Activated naive CD4-positive, alpha-beta T cell treated with anti-CD3 and anti-CD28 coated beads, Interleukin-2, amount 10 ng/mL, durations not matched to agents 7 days and 5 days (primary cell): ENCODE data around the gene ADAMTS12.
"Not testable (repeated sequence)": the region's sequence is repeated elsewhere in the genome, so short reads cannot be mapped to it uniquely, and the experiment has no call there.

Experiments used
- CTCF ChIA-PET: fragments of 350-600 bp; sonication (Branson Sonifier 250); formaldehyde crosslinking; loops from one replicate; lab custom pipeline; 2021; ENCODE audit warnings: antibody characterized with exemption; lab: Charles Lee
- DNase-seq: peaks from one replicate; pipeline ENCODE4 v3.0.0-alpha.2; 2020
- H3K27ac Mint-ChIP-seq: one replicate; pipeline ENCODE4 v1.8.0; 2021; ENCODE audit warnings: mild to moderate bottlenecking, moderate library complexity, mixed read lengths
- H3K27me3 Mint-ChIP-seq: one replicate; pipeline ENCODE4 v1.8.0; 2021; ENCODE audit warnings: mild to moderate bottlenecking, mixed read lengths
- H3K36me3 Mint-ChIP-seq: one replicate; pipeline ENCODE4 v1.8.0; 2021; ENCODE audit warnings: mixed read lengths
- H3K4me1 Mint-ChIP-seq: one replicate; pipeline ENCODE4 v1.8.0; 2021; ENCODE audit warnings: mixed read lengths
- H3K4me3 Mint-ChIP-seq: one replicate; pipeline ENCODE4 v1.8.0; 2021; ENCODE audit warnings: mild to moderate bottlenecking, moderate library complexity, mixed read lengths
- H3K9me3 Mint-ChIP-seq: one replicate; pipeline ENCODE4 v1.8.0; 2021; ENCODE audit warnings: mixed read lengths

Gene ADAMTS12

GRCh38 chr5:33888587-33888986 is 3.2 kb downstream of the ADAMTS12 start:
- Mint-ChIP-seq H3K36me3 (no peaks in the 10 kb centered on the region), H3K9me3 (no peaks in the 10 kb centered on the region), H3K4me3 (no peak overlapping the region), H3K4me1 (peaks cover 3% of the 10 kb centered on the region), H3K27ac (no peak overlapping the region), H3K27me3 (peaks cover 46% of the 10 kb centered on the region)
- CTCF ChIA-PET = no interaction called here
- DNase-seq = no peak

DNA sequence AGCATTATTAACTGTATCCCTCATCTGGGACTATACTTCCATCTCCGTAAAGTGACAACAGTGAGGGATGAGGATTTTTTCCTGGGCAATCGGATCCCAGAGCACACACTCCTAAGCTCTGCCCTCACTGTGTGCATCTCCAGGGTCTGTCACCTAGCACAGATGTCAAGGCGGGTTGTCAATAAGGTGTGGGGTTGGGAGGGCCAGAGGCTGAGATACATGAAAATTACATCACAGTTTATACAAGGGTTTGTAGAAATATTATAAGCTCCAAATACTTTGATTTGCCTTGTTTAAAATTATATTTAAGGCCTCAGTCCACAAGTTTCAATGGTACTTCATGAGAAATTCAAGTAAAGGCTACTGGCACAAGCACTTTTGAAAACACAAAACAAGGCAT is 4.5 kb downstream of the ADAMTS12 start:
- no peaks in the 10 kb centered on the region for H3K9me3 Mint-ChIP-seq
- no peak overlapping the region for H3K27ac Mint-ChIP-seq
- no peaks in the 10 kb centered on the region for H3K36me3 Mint-ChIP-seq
- DNase-seq = no peak
- peaks cover 33% of the 10 kb centered on the region for H3K27me3 Mint-ChIP-seq
- CTCF ChIA-PET = no interaction called here
- peaks cover 3% of the 10 kb centered on the region for H3K4me1 Mint-ChIP-seq
- no peak overlapping the region for H3K4me3 Mint-ChIP-seq

DNA sequence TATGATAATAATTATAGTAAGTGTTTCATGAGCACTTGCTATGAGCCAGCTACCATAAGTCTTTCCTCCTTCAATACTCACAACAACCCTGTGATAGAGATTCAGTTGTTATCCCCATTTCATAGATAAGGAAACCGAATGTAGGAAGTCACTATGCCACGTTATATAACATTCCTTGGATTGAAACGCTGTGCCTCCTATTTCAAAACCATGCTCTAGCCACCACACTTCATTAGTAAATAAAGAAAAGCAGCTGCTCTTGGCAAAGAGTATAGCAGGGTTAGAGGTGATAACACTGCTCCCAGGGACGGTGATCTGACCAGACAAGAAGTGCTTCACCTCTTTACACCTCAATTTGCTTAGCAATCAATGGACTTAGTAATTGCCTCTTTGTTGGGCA is 5.5 kb downstream of the ADAMTS12 start:
- Mint-ChIP-seq H3K27me3 (peaks cover 23% of the 10 kb centered on the region), H3K27ac (no peak overlapping the region), H3K4me3 (no peak overlapping the region), H3K4me1 (peaks cover under 1% of the 10 kb centered on the region), H3K36me3 (no peaks in the 10 kb centered on the region), H3K9me3 (no peaks in the 10 kb centered on the region)
- CTCF ChIA-PET = no interaction called here
- DNase-seq = no peak

DNA sequence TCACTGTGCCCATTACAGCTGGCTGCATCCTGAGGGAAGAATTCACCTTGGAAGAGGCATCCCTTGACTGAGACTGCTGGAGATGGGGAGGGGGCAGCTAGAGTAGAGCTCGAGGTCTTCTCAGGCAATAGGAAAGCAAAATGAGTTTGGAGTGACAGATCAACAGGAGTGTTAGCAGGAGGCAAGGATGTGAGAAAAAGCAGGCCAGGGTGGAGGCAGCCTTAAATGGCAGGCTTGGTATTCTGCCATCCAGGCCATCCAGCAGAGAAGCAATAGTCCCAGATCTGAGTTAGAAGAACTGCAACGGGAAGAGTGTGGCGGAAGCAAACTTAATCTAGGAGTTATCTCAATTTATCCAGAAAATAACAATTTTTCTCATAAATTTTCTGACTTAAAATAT is 6.1 kb downstream of the ADAMTS12 start:
- CTCF ChIA-PET = no interaction called here
- Mint-ChIP-seq H3K27ac (no peak overlapping the region), H3K4me3 (no peak overlapping the region), H3K9me3 (no peaks in the 10 kb centered on the region), H3K27me3 (peaks cover 22% of the 10 kb centered on the region), H3K36me3 (no peaks in the 10 kb centered on the region), H3K4me1 (no peaks in the 10 kb centered on the region)
- DNase-seq = no peak

DNA sequence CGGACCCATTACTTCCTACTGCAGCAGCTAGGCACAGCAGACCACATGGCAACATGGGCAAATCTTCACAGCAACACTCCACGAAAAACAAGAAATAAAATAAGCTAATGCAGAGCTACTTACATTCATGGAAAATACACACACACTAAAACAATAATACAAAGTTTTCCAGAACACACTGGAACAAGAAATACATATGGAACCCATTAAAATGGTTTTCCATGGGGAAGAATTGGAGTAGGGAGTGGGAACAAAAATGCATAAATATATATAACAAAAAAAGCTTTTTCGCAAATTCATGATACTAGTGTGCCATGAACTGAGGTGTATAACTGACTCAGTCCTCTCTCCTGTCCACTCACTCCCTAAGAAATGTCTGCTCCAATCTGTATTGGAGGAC is 8.3 kb downstream of the ADAMTS12 start:
- H3K27me3 Mint-ChIP-seq = peaks cover 11% of the 10 kb centered on the region
- no peaks in the 10 kb centered on the region for H3K9me3 Mint-ChIP-seq
- H3K4me3 Mint-ChIP-seq = no peak overlapping the region
- CTCF ChIA-PET = no interaction called here
- no peak for DNase-seq
- H3K27ac Mint-ChIP-seq = no peak overlapping the region
- no peaks in the 10 kb centered on the region for H3K36me3 Mint-ChIP-seq
- no peaks in the 10 kb centered on the region for H3K4me1 Mint-ChIP-seq

- no peak overlapping the region for H3K27ac Mint-ChIP-seq
- H3K4me3 Mint-ChIP-seq = no peak overlapping the region
- DNase-seq = no peak
- H3K9me3 Mint-ChIP-seq = no peaks in the 10 kb centered on the region
- H3K4me1 Mint-ChIP-seq = no peaks in the 10 kb centered on the region
- no peaks in the 10 kb centered on the region for H3K36me3 Mint-ChIP-seq
- CTCF ChIA-PET = no interaction called here
- H3K27me3 Mint-ChIP-seq = peaks cover 7% of the 10 kb centered on the region
Observed at GRCh38 chr5:33880319-33880718, 11.5 kb downstream of the ADAMTS12 start.

- H3K9me3 Mint-ChIP-seq = no peaks in the 10 kb centered on the region
- no peaks in the 10 kb centered on the region for H3K36me3 Mint-ChIP-seq
- DNase-seq = no peak
- peaks cover 8% of the 10 kb centered on the region for H3K27me3 Mint-ChIP-seq
- H3K4me1 Mint-ChIP-seq = no peaks in the 10 kb centered on the region
- no peak overlapping the region for H3K4me3 Mint-ChIP-seq
- CTCF ChIA-PET = no interaction called here
- no peak overlapping the region for H3K27ac Mint-ChIP-seq
Observed at GRCh38 chr5:33877449-33877848, 14.3 kb downstream of the ADAMTS12 start.

- no peaks in the 10 kb centered on the region for H3K4me1 Mint-ChIP-seq
- CTCF ChIA-PET = no interaction called here
- DNase-seq = no peak
Observed at GRCh38 chr5:33867241-33867640, 24.5 kb downstream of the ADAMTS12 start.

GRCh38 chr5:33859177-33859576 is 32.6 kb downstream of the ADAMTS12 start:
- not testable (repeated sequence) for H3K9me3 Mint-ChIP-seq, H3K4me3 Mint-ChIP-seq, H3K36me3 Mint-ChIP-seq, H3K27me3 Mint-ChIP-seq
- CTCF ChIA-PET = interaction anchor here (0.8 kb wide), 1 partner anchor 75 kb away, joined by 4 read pairs; no protein-coding TSS in a partner anchor
- Mint-ChIP-seq H3K27ac (peak overlapping the region; percentile 69), H3K4me1 (peaks cover 46% of the 10 kb centered on the region)
- peak; percentile 87 for DNase-seq

More at GRCh38 chr5:33867241-33867640, 24.5 kb downstream of the ADAMTS12 start:
- Mint-ChIP-seq H3K27me3 (peaks cover 2% of the 10 kb centered on the region), H3K27ac (no peak overlapping the region), H3K4me3 (no peak overlapping the region), H3K36me3 (peaks cover 1% of the 10 kb centered on the region), H3K9me3 (peaks cover 23% of the 10 kb centered on the region)

DNA sequence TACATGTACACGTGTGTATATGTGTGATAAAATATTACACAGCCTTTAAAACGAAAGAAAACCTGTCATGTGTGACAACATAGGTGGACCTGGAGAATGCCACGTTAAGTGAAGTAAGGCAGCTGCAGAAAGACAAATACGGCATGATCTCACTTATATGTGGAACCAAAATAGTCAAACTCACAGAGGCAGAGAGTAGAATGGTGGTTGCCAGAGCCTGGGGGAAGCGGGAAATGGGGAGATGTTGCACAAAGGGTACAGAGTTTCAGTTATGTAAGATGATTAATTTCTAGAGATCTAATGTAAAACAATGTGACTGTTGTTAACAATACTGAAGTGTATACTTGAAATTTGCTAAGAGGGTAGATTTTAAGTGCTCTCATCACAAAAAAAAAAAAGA is 34.8 kb downstream of the ADAMTS12 start:
- Mint-ChIP-seq H3K4me1 (peaks cover 44% of the 10 kb centered on the region), H3K4me3 (no peak overlapping the region), H3K36me3 (peaks cover 5% of the 10 kb centered on the region), H3K27ac (no peak overlapping the region), H3K9me3 (peaks cover 5% of the 10 kb centered on the region), H3K27me3 (peaks cover 13% of the 10 kb centered on the region)
- CTCF ChIA-PET = no interaction called here
- no peak for DNase-seq

- Mint-ChIP-seq H3K36me3 (peaks cover 1% of the 10 kb centered on the region), H3K4me1 (peaks cover 35% of the 10 kb centered on the region), H3K4me3 (no peak overlapping the region), H3K27ac (no peak overlapping the region), H3K27me3 (peaks cover 12% of the 10 kb centered on the region), H3K9me3 (no peaks in the 10 kb centered on the region)
- no peak for DNase-seq
- CTCF ChIA-PET = no interaction called here
Observed at GRCh38 chr5:33855396-33855795, 36.4 kb downstream of the ADAMTS12 start.

GRCh38 chr5:33854733-33855151 is 37.0 kb downstream of the ADAMTS12 start:
- no peak for DNase-seq
- Mint-ChIP-seq H3K4me1 (peaks cover 35% of the 10 kb centered on the region), H3K4me3 (no peak overlapping the region), H3K27me3 (peaks cover 12% of the 10 kb centered on the region), H3K27ac (no peak overlapping the region), H3K36me3 (peaks cover 1% of the 10 kb centered on the region), H3K9me3 (no peaks in the 10 kb centered on the region)
- CTCF ChIA-PET = interaction anchor here (0.6 kb wide), 1 partner anchor 76 kb away, joined by 3 read pairs; no protein-coding TSS in a partner anchor

GRCh38 chr5:33852837-33853236 is 39.0 kb downstream of the ADAMTS12 start:
- DNase-seq = no peak
- Mint-ChIP-seq H3K9me3 (no peaks in the 10 kb centered on the region), H3K27me3 (peaks cover 12% of the 10 kb centered on the region), H3K36me3 (peaks cover 1% of the 10 kb centered on the region), H3K4me3 (no peak overlapping the region), H3K27ac (no peak overlapping the region), H3K4me1 (peaks cover 16% of the 10 kb centered on the region)
- CTCF ChIA-PET = no interaction called here

- H3K27me3 Mint-ChIP-seq = peaks cover 12% of the 10 kb centered on the region
Observed at GRCh38 chr5:33852319-33852718, 39.5 kb downstream of the ADAMTS12 start.

DNA sequence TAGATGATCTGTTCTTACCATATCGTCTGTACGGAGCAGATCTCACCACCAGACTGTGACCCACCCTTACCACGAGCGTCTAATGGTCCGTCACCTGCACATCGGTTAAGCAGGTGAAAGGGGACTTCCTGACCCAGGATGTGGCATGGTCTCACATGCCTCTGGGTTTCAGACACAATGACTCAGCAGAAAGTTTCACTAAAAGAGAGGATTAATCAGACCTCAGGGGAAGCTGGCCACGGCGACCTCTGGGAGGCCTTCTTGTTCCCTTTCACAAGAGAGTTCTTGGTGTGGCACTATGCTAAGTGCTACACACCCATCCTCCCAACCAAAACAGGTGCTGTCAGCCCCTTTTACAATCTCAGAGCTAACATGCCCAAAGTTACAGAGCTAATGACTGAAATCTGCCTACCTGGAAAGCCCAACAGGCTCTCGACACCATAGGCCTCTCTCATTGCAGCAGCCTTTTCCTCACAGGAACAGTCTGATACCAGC is 41.6 kb downstream of the ADAMTS12 start:
- H3K36me3 Mint-ChIP-seq = peaks cover 1% of the 10 kb centered on the region
- peaks cover 8% of the 10 kb centered on the region for H3K27me3 Mint-ChIP-seq
- no peak overlapping the region for H3K27ac Mint-ChIP-seq
- peak; percentile 57 for DNase-seq
- H3K9me3 Mint-ChIP-seq = no peaks in the 10 kb centered on the region
- CTCF ChIA-PET = interaction anchor here (0.6 kb wide), 1 partner anchor 9 kb away, joined by 4 read pairs; no protein-coding TSS in a partner anchor
- peaks cover 10% of the 10 kb centered on the region for H3K4me1 Mint-ChIP-seq
- H3K4me3 Mint-ChIP-seq = no peak overlapping the region

More at GRCh38 chr5:33852319-33852718, 39.5 kb downstream of the ADAMTS12 start:
- no peak for DNase-seq
- CTCF ChIA-PET = no interaction called here
- H3K27ac Mint-ChIP-seq = no peak overlapping the region
- H3K4me3 Mint-ChIP-seq = no peak overlapping the region
- peaks cover 1% of the 10 kb centered on the region for H3K36me3 Mint-ChIP-seq
- H3K4me1 Mint-ChIP-seq = peaks cover 14% of the 10 kb centered on the region
- no peaks in the 10 kb centered on the region for H3K9me3 Mint-ChIP-seq
